Measurements from ENCODE around the gene CYTH1. TPM values are rescaled to one million over a fixed set of nuclear protein-coding genes. Genes with fewer than 3 reads are reported as not detected.

The CYTH1 gene
- total RNA-seq, 1 experiment from 2014 or later: 20.0 TPM

DNA sequence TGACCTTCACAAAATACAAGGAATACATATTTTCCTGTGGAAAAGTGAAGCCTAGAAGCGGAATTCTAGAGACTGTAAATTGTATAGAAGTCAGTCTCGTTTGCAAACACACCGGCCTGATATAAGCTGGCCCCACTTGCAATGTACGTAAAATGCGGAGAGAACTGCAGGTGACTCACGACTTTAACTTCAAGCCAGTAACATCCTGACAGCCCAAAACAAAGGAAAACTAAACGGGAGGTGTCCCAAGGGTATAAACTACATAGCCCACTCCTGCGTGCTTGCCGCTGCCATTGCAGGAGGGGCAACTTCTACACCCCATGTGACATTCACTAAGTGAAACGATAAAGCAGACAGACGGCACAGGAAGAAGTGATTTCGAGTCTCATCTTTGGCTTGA is 101.6 kb downstream of the CYTH1 start:
- ChIA-PET POLR2A (interaction anchor here (0.6 kb wide), 1 partner anchor 225 kb away, joined by 3 read pairs; no protein-coding TSS in a partner anchor), CTCF (interaction anchor here (1.1 to 1.5 kb wide), 2 partner anchors 9 to 120 kb away, joined by 4 read pairs; no protein-coding TSS in a partner anchor)
- H3K4me3 Mint-ChIP-seq: no peak overlapping the region
- no peaks in the 10 kb centered on the region for H3K27me3 Mint-ChIP-seq (ENCODE audit: low read depth)
- peaks cover 8% of the 10 kb centered on the region for H3K4me1 Mint-ChIP-seq
- ATAC-seq (no peak), DNase-seq (ENCODE audit: low spot score) (no peak)
- H3K36me3 Mint-ChIP-seq: peaks cover 7% of the 10 kb centered on the region; the same call in 1 of the 2 replicates
- no peak for TF ChIP-seq NR1H2 (CRISPR knock-in tag; IDR thresholded peaks at IDR 0.05)
- no peak for TF ChIP-seq ZSCAN18 (CRISPR knock-in tag; IDR thresholded peaks at IDR 0.05)
- H3K27ac Mint-ChIP-seq: no peak overlapping the region
- no peaks in the 10 kb centered on the region for H3K9me3 Mint-ChIP-seq

DNA sequence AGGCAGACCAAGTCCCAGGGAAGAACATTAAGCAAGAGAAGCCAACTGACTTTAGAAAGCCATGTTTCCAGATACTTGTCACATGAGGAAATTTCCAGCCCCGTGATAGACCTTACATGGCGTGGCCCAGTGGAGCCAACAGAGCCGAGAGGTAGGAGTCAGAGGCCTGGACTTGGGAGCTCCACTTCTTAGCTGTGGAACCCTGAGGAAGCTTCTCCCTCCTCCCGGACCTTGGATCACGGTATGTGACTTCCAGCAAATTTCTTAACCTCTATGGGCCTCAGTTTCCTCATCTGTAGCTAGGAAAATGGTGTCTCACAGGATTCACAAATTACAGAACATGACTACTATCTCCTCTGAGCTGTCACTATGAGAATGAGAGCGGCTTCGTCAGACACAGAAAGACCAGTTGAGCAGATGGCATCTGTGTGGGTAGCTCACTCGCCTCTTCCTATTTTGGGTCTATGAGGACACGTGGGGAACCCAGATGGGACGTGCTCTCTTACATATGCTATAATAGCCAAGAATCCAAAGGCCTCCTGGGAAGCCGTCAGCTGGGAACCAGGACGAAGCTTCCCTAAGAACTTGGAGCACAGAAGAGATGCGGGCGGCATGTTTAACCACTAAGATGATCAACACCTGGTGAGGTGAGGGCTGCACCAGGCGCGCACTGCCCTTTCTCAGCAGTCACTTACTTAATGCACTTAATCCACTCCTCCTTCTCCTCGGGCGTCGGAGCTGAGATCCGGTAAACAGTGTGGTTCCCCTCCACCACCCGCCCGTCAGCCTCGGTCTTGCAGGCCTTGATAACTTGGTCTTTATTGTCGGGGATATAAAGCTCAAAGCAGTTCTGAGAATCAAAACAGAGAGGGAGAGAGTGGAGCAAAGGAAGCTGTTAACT is 102.3 kb downstream of the CYTH1 start:
- no peak for DNase-seq (ENCODE audit: low spot score)
- CTCF ChIA-PET: interaction anchor here (1.0 to 1.5 kb wide), 3 partner anchors 9 to 183 kb away, joined by 3 to 4 read pairs (median 4); no protein-coding TSS in a partner anchor
- H3K36me3 Mint-ChIP-seq: peaks cover 7% of the 10 kb centered on the region; the same call in 1 of the 2 replicates
- no peak for ATAC-seq
- no peak overlapping the region for H3K27ac Mint-ChIP-seq
- TF ChIP-seq MXD4 (CRISPR knock-in tag; IDR thresholded peaks at IDR 0.05; ENCODE audit: borderline replicate concordance): no peak
- TF ChIP-seq ATF1 (CRISPR knock-in tag; IDR thresholded peaks at IDR 0.05): no peak
- TF ChIP-seq, protein P1, sequence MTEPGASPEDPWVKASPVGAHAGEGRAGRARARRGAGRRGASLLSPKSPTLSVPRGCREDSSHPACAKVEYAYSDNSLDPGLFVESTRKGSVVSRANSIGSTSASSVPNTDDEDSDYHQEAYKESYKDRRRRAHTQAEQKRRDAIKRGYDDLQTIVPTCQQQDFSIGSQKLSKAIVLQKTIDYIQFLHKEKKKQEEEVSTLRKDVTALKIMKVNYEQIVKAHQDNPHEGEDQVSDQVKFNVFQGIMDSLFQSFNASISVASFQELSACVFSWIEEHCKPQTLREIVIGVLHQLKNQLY (CRISPR knock-in tag; IDR thresholded peaks at IDR 0.05): no peak
- no peak for TF ChIP-seq STAT6 (CRISPR knock-in tag; conservative IDR thresholded peaks at IDR 0.05; ENCODE audit: low read depth)
- TF ChIP-seq SOX15 (CRISPR knock-in tag; IDR thresholded peaks at IDR 0.05): no peak
- TF ChIP-seq NR1H2 (CRISPR knock-in tag; IDR thresholded peaks at IDR 0.05): no peak
- TF ChIP-seq TP53 (CRISPR knock-in tag; IDR thresholded peaks at IDR 0.05): no peak
- TF ChIP-seq, protein P2, sequence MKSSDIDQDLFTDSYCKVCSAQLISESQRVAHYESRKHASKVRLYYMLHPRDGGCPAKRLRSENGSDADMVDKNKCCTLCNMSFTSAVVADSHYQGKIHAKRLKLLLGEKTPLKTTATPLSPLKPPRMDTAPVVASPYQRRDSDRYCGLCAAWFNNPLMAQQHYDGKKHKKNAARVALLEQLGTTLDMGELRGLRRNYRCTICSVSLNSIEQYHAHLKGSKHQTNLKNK (CRISPR knock-in tag; IDR thresholded peaks at IDR 0.05): no peak
- H3K4me3 Mint-ChIP-seq: no peak overlapping the region
- H3K4me1 Mint-ChIP-seq: peaks cover 8% of the 10 kb centered on the region
- H3K27me3 Mint-ChIP-seq (ENCODE audit: low read depth): no peaks in the 10 kb centered on the region
- POLR2A ChIA-PET: interaction anchor here (0.6 kb wide), 1 partner anchor 225 kb away, joined by 3 read pairs; no protein-coding TSS in a partner anchor
- no peaks in the 10 kb centered on the region for H3K9me3 Mint-ChIP-seq

DNA sequence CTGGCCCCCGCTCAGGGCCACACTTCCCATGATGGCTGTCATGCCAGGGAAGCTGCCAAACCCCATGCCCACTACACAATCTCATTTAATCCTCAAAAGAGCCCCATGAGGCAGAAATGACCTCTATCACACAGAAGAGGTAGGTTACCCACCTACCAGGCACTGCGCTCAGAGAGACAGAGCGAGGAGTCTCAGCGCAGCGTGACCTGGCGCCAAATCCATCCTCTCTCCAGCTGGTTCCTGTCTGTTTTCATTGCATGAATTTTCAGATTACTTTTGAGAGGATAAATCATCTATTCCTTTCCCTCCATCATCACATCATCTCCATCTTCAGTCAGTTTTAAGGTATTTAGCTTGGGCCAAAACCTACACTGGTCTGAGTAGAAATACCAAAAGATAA is 103.4 kb downstream of the CYTH1 start:
- no peak for ATAC-seq
- CTCF ChIA-PET: no interaction called here
- H3K4me3 Mint-ChIP-seq: no peak overlapping the region
- TF ChIP-seq, protein P3, sequence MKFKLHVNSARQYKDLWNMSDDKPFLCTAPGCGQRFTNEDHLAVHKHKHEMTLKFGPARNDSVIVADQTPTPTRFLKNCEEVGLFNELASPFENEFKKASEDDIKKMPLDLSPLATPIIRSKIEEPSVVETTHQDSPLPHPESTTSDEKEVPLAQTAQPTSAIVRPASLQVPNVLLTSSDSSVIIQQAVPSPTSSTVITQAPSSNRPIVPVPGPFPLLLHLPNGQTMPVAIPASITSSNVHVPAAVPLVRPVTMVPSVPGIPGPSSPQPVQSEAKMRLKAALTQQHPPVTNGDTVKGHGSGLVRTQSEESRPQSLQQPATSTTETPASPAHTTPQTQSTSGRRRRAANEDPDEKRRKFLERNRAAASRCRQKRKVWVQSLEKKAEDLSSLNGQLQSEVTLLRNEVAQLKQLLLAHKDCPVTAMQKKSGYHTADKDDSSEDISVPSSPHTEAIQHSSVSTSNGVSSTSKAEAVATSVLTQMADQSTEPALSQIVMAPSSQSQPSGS (CRISPR knock-in tag; IDR thresholded peaks at IDR 0.05; ENCODE audit: borderline replicate concordance, low read depth): no peak
- H3K27me3 Mint-ChIP-seq (ENCODE audit: low read depth): no peaks in the 10 kb centered on the region
- H3K4me1 Mint-ChIP-seq: peaks cover 8% of the 10 kb centered on the region
- peaks cover 7% of the 10 kb centered on the region; the same call in 1 of the 2 replicates for H3K36me3 Mint-ChIP-seq
- H3K27ac Mint-ChIP-seq: no peak overlapping the region
- DNase-seq (ENCODE audit: low spot score): no peak
- POLR2A ChIA-PET: no interaction called here
- H3K9me3 Mint-ChIP-seq: no peaks in the 10 kb centered on the region

Measured in WTC11 (cell line).